Measurements from ENCODE around the gene POLR1A. TPM values are rescaled to one million over a fixed set of nuclear protein-coding genes. Genes with fewer than 3 reads are reported as not detected.

The POLR1A gene
- total RNA-seq, 1 experiment from 2014 or later, result 62.6 TPM

- no peak for TF ChIP-seq TCF7L2 (IDR thresholded peaks at IDR 0.05; ENCODE audit: low read depth, low read length)
Measured at GRCh38 chr2:85995648-85996529, 109.8 kb downstream of the POLR1A start (continued).

GRCh38 chr2:85994897-85995647 lies 110.6 kb downstream of the POLR1A start:
- CTCF ChIA-PET, result no interaction called here
- intact Hi-C loops (cut with micrococcal nuclease; ENCODE audit: unreplicated experiment), result no loop called here
- H3K36me3 ChIP-seq (ENCODE audit: control insufficient read depth, insufficient read depth, low read length), result no peaks in the 10 kb centered on the region
- no peaks in the 10 kb centered on the region for H3K9me3 ChIP-seq (ENCODE audit: control insufficient read depth, insufficient read depth, low read depth, low read length)
- in situ Hi-C loops (cut with HindIII; ENCODE audit: low pct_unique_long_range_greater_than_20kb, low sequenced_read_pairs), result no loop called here
- H3K27me3 ChIP-seq (ENCODE audit: control insufficient read depth, insufficient read depth, low read length), result no peaks in the 10 kb centered on the region
- POLR2A ChIA-PET, result interaction anchor here (0.6 to 0.8 kb wide), 3 partner anchors 28 to 103 kb away, joined by 3 to 9 read pairs (median 7); no protein-coding TSS in a partner anchor
- BruUV-seq (replicated peaks), result no TSS peak
- H3K27ac ChIP-seq (ENCODE audit: low read length), result no peak overlapping the region
- DNase-seq (ENCODE audit: low read depth, low spot score) (no peak), ATAC-seq (no peak)
- TF ChIP-seq SIN3A (IDR thresholded peaks at IDR 0.05; ENCODE audit: borderline replicate concordance, insufficient read depth, low read depth, low read length) (no peak), TCF7L2 (IDR thresholded peaks at IDR 0.05; ENCODE audit: low read depth, low read length) (no peak), REST (IDR thresholded peaks at IDR 0.05; ENCODE audit: insufficient read depth in 1 of 2, low read depth in 2 of 2, low read length in 1 of 2) (no peak), POLR2AphosphoS5 (IDR thresholded peaks at IDR 0.05; ENCODE audit: low read depth, low read length) (no peak), CTCF (IDR thresholded peaks at IDR 0.05) (no peak)
- H3K4me1 ChIP-seq (ENCODE audit: control insufficient read depth, insufficient read depth, low read length), result no peaks in the 10 kb centered on the region; the same call in 1 of the 2 replicates
- no peak overlapping the region for H3K4me3 ChIP-seq (ENCODE audit: low read depth in 2 of 2, low read length in 2 of 2)

GRCh38 chr2:85994421-85994777 lies 111.3 kb downstream of the POLR1A start:
- in situ Hi-C loops (cut with HindIII; ENCODE audit: low pct_unique_long_range_greater_than_20kb, low sequenced_read_pairs) (no loop called here), intact Hi-C loops (cut with micrococcal nuclease; ENCODE audit: unreplicated experiment) (no loop called here)
- CTCF ChIA-PET, result no interaction called here
- no peak for ATAC-seq
- POLR2A ChIA-PET, result interaction anchor here (0.6 to 0.8 kb wide), 3 partner anchors 28 to 102 kb away, joined by 3 to 9 read pairs (median 7); no protein-coding TSS in a partner anchor
- H3K9me3 ChIP-seq (ENCODE audit: control insufficient read depth, insufficient read depth, low read depth, low read length), result no peaks in the 10 kb centered on the region
- no peaks in the 10 kb centered on the region; the same call in 1 of the 2 replicates for H3K4me1 ChIP-seq (ENCODE audit: control insufficient read depth, insufficient read depth, low read length)
- no peak for TF ChIP-seq SIN3A (IDR thresholded peaks at IDR 0.05; ENCODE audit: borderline replicate concordance, insufficient read depth, low read depth, low read length)
- TF ChIP-seq CTCF (IDR thresholded peaks at IDR 0.05), result no peak
- no peak for TF ChIP-seq TCF7L2 (IDR thresholded peaks at IDR 0.05; ENCODE audit: low read depth, low read length)
- no peak for TF ChIP-seq POLR2AphosphoS5 (IDR thresholded peaks at IDR 0.05; ENCODE audit: low read depth, low read length)
- TF ChIP-seq REST (IDR thresholded peaks at IDR 0.05; ENCODE audit: insufficient read depth in 1 of 2, low read depth in 2 of 2, low read length in 1 of 2), result no peak
- no peaks in the 10 kb centered on the region for H3K27me3 ChIP-seq (ENCODE audit: control insufficient read depth, insufficient read depth, low read length)
- DNase-seq (ENCODE audit: low read depth, low spot score), result no peak
- no peaks in the 10 kb centered on the region for H3K36me3 ChIP-seq (ENCODE audit: control insufficient read depth, insufficient read depth, low read length)
- no TSS peak for BruUV-seq (replicated peaks)
- no peak overlapping the region for H3K4me3 ChIP-seq (ENCODE audit: low read depth in 2 of 2, low read length in 2 of 2)
- no peak overlapping the region for H3K27ac ChIP-seq (ENCODE audit: low read length)

All from Panc1 (cell line).